DOHH2 (cell line): Measurements from ENCODE around the gene GAGE2A.
"Not testable (repeated sequence)": the region's sequence is repeated elsewhere in the genome, so short reads cannot be mapped to it uniquely, and the experiment has no call there.

ENCODE experiments used
- H3F3A ChIP-seq: fragments of 200-600 bp; sonication (generic), shearing (Covaris generic); 2 replicates; pipeline ENCODE4 v1.6.0; 2016; ENCODE audit warnings: antibody characterized with exemption, mild to moderate bottlenecking; ENCODE audit not compliant: control insufficient read depth, insufficient read depth
- H3K27ac ChIP-seq: fragments of 200-600 bp; sonication (generic); 2 replicates; pipeline ENCODE4 v1.5.1; 2014; ENCODE audit warnings: low read depth, mild to moderate bottlenecking, low read length, moderate library complexity
- H3K27me3 ChIP-seq: fragments of 200-600 bp; sonication (generic); 2 replicates; pipeline ENCODE4 v1.6.1; 2014; ENCODE audit warnings: mild to moderate bottlenecking, low read length, mixed read lengths; ENCODE audit not compliant: control insufficient read depth
- H3K36me3 ChIP-seq: fragments of 200-600 bp; sonication (generic); 2 replicates; pipeline ENCODE4 v1.6.1; 2014; ENCODE audit warnings: mild to moderate bottlenecking, low read length, moderate library complexity, mixed read lengths; ENCODE audit not compliant: control insufficient read depth
- H3K4me1 ChIP-seq: fragments of 200-600 bp; sonication (generic); 2 replicates; pipeline ENCODE4 v1.6.1; 2014; ENCODE audit warnings: mild to moderate bottlenecking, low read length, mixed read lengths; ENCODE audit not compliant: control insufficient read depth
- H3K4me2 ChIP-seq: fragments of 200-600 bp; sonication (generic); 2 replicates; pipeline ENCODE4 v1.6.0; 2014; ENCODE audit warnings: mild to moderate bottlenecking, low read length, moderate library complexity
- H3K4me3 ChIP-seq: fragments of 200-600 bp; sonication (generic); 2 replicates; pipeline ENCODE4 v1.5.1; 2014; ENCODE audit warnings: mild to moderate bottlenecking, low read length, mixed read lengths
- H3K79me2 ChIP-seq: fragments of 200-600 bp; sonication (generic); 2 replicates; pipeline ENCODE4 v1.6.1; 2014; ENCODE audit warnings: mild to moderate bottlenecking, low read length, mixed read lengths; ENCODE audit not compliant: control insufficient read depth
- H3K9me2 ChIP-seq: fragments of 200-600 bp; sonication (generic); replicated peaks from 2 replicates; pipeline ENCODE4 v1.6.1; 2014; ENCODE audit warnings: mild to moderate bottlenecking, low read length, mixed read lengths; ENCODE audit not compliant: control insufficient read depth
- H3K9me3 ChIP-seq: fragments of 200-600 bp; sonication (generic); 2 replicates; pipeline ENCODE4 v1.6.1; 2014; ENCODE audit warnings: antibody characterized with exemption, low read length, mixed read lengths; ENCODE audit not compliant: control insufficient read depth, insufficient read depth
- H4K20me1 ChIP-seq: fragments of 200-600 bp; sonication (generic); 2 replicates; pipeline ENCODE4 v1.6.0; 2014; ENCODE audit warnings: low read depth, mild to moderate bottlenecking, antibody characterized with exemption, low read length, moderate library complexity; ENCODE audit not compliant: control insufficient read depth, insufficient read depth

Gene GAGE2A

GRCh38 chrX:49589196-49589595, at the start of gene GAGE2A:
Gene GAGE2A (plus strand): TSS chrX:49589496. CDS start chrX:49590651, 1,155 bp downstream.
- not testable (repeated sequence) for H3K9me3 ChIP-seq, H3K27me3 ChIP-seq, H3F3A ChIP-seq, H3K27ac ChIP-seq, H3K4me3 ChIP-seq, H3K79me2 ChIP-seq, H3K4me2 ChIP-seq, H4K20me1 ChIP-seq, H3K36me3 ChIP-seq, H3K4me1 ChIP-seq, H3K9me2 ChIP-seq

GRCh38 chrX:49541433-49541832, 47.9 kb upstream of the GAGE2A start, which contains the start of gene GAGE12D:
Gene GAGE12D (plus strand): TSS chrX:49541733. CDS start chrX:49542888, 1,155 bp downstream.
- not testable (repeated sequence) for H3K9me3 ChIP-seq, H3F3A ChIP-seq, H3K27me3 ChIP-seq, H3K4me2 ChIP-seq, H3K36me3 ChIP-seq, H3K4me3 ChIP-seq, H3K9me2 ChIP-seq, H4K20me1 ChIP-seq, H3K4me1 ChIP-seq, H3K27ac ChIP-seq, H3K79me2 ChIP-seq

- not testable (repeated sequence) for H3K36me3 ChIP-seq, H3K9me3 ChIP-seq, H3K27ac ChIP-seq, H3K27me3 ChIP-seq, H3F3A ChIP-seq, H3K4me2 ChIP-seq, H3K4me1 ChIP-seq, H4K20me1 ChIP-seq, H3K9me2 ChIP-seq, H3K79me2 ChIP-seq, H3K4me3 ChIP-seq
Observed at GRCh38 chrX:49550989-49551388, 38.3 kb upstream of the GAGE2A start, which contains the start of gene GAGE12E. Gene GAGE12E (plus strand): TSS chrX:49551289. CDS start chrX:49552444, 1,155 bp downstream.

GRCh38 chrX:49560542-49560941, 28.8 kb upstream of the GAGE2A start, which contains the start of gene GAGE12F:
Gene GAGE12F (plus strand): TSS chrX:49560842. CDS start chrX:49561997, 1,155 bp downstream.
- not testable (repeated sequence) for H3K27ac ChIP-seq, H3K36me3 ChIP-seq, H3K4me2 ChIP-seq, H3K4me3 ChIP-seq, H3K9me2 ChIP-seq, H3K9me3 ChIP-seq, H3K27me3 ChIP-seq, H3F3A ChIP-seq, H3K4me1 ChIP-seq, H3K79me2 ChIP-seq, H4K20me1 ChIP-seq

- not testable (repeated sequence) for H3K36me3 ChIP-seq, H3K9me3 ChIP-seq, H3K4me1 ChIP-seq, H3K79me2 ChIP-seq, H3K27ac ChIP-seq, H3K9me2 ChIP-seq, H3K4me2 ChIP-seq, H3K27me3 ChIP-seq, H3K4me3 ChIP-seq, H4K20me1 ChIP-seq, H3F3A ChIP-seq
Observed at GRCh38 chrX:49568728-49569127, 20.6 kb upstream of the GAGE2A start.

- not testable (repeated sequence) for H4K20me1 ChIP-seq, H3K4me1 ChIP-seq, H3K4me3 ChIP-seq, H3K4me2 ChIP-seq, H3K9me3 ChIP-seq, H3F3A ChIP-seq, H3K27me3 ChIP-seq, H3K9me2 ChIP-seq, H3K27ac ChIP-seq, H3K36me3 ChIP-seq, H3K79me2 ChIP-seq
Observed at GRCh38 chrX:49569152-49569551, 20.1 kb upstream of the GAGE2A start.

GRCh38 chrX:49570100-49570499, 19.2 kb upstream of the GAGE2A start, which contains the start of gene GAGE12G:
Gene GAGE12G (plus strand): TSS chrX:49570400. CDS start chrX:49571555, 1,155 bp downstream.
- not testable (repeated sequence) for H3F3A ChIP-seq, H3K4me2 ChIP-seq, H3K9me2 ChIP-seq, H3K27ac ChIP-seq, H3K4me1 ChIP-seq, H3K79me2 ChIP-seq, H3K9me3 ChIP-seq, H4K20me1 ChIP-seq, H3K4me3 ChIP-seq, H3K36me3 ChIP-seq, H3K27me3 ChIP-seq

- H4K20me1 ChIP-seq, H3K4me1 ChIP-seq, H3K27me3 ChIP-seq, H3F3A ChIP-seq, H3K9me2 ChIP-seq, H3K79me2 ChIP-seq, H3K27ac ChIP-seq, H3K4me3 ChIP-seq, H3K4me2 ChIP-seq, H3K9me3 ChIP-seq, H3K36me3 ChIP-seq: not testable (repeated sequence)
Observed at GRCh38 chrX:49579649-49580048, 9.6 kb upstream of the GAGE2A start, which contains the start of gene GAGE12H. Gene GAGE12H (plus strand): TSS chrX:49579949. CDS start chrX:49581104, 1,155 bp downstream.
